Prostate gland (tissue), 2 donors: ENCODE results near the gene DNAH8. TPM values are rescaled to one million over a fixed set of nuclear protein-coding genes. Genes with fewer than 3 reads are reported as not detected.

Source experiments
- DNase-seq: peaks from one replicate; pipeline ENCODE4 v3.0.0-alpha.2; 2019; ENCODE audit warnings: low spot score
- H3K27ac ChIP-seq, 2 donors: fragments of 200-600 bp; sonication (generic); 2 replicates each; pipeline ENCODE4 v1.5.1; 2017 to 2019
- H3K27me3 ChIP-seq: fragments of 200-600 bp; sonication (generic); replicated peaks from 2 replicates; pipeline ENCODE4 v1.5.1; 2019; ENCODE audit not compliant: insufficient read depth
- H3K36me3 ChIP-seq, 2 donors: fragments of 200-600 bp; sonication (generic); 1 replicate in 1 of 2; 2 replicates in 1 of 2; pipeline versions ENCODE4 v1.5.1 to v1.8.1; 2017 to 2019
- H3K4me1 ChIP-seq: fragments of 200-600 bp; sonication (generic); replicated peaks from 2 replicates; pipeline ENCODE4 v1.5.1; 2019
- H3K4me3 ChIP-seq, 2 donors: fragments of 200-600 bp; sonication (generic); 2 replicates each; pipeline ENCODE4 v1.5.1; 2017 to 2019
- H3K9me3 ChIP-seq: fragments of 200-600 bp; sonication (generic); 2 replicates; pipeline ENCODE4 v1.5.1; 2017
- CTCF ChIP-seq, 4 experiments: fragments of 200-600 bp in 2 of 4; fragments of 450-650 bp in 2 of 4; sonication (generic) in 2 of 4; IDR thresholded peaks; 1 replicate in 3 of 4; 2 replicates in 1 of 4; pipeline ENCODE4 v1.5.1; 2016 to 2019; ENCODE audit warnings: antibody characterized with exemption in 4 of 4, mild to moderate bottlenecking in 2 of 4, moderate library complexity in 2 of 4
- POLR2A ChIP-seq: fragments of 450-650 bp; IDR thresholded peaks from one replicate; pipeline ENCODE4 v1.6.1; 2016; ENCODE audit warnings: antibody characterized with exemption, mild to moderate bottlenecking
- POLR2AphosphoS5 ChIP-seq: sonication (generic); formaldehyde crosslinking; IDR thresholded peaks from one replicate; pipeline ENCODE4 v1.6.1; 2017; ENCODE audit warnings: antibody characterized with exemption
- WGBS: methylation state at CpG from one replicate; pipeline ENCODE4 v1.1.5; 2018; 5-methylcytosine and 5-hydroxymethylcytosine counted together
- intact Hi-C: fragments of 100-400 bp; cut with DNase I; formaldehyde crosslinking; loops from one replicate; pipeline ENCODE4 v1.14.2; 2022
- total RNA-seq, 2 donors: library from RNA; depleted of rRNA; stranded (reverse); fragments of >200 nt; gene quantifications; one replicate each; pipeline ENCODE4 v1.1.0, GENCODE V29; 2016

The DNAH8 gene
- total RNA-seq, 2 donors from 2014 or later = 0.36 to 3.6 TPM

- Histone ChIP-seq H3K27me3 (no peaks in the 10 kb centered on the region), H3K4me1 (no peaks in the 10 kb centered on the region), H3K36me3 (no peaks in the 10 kb centered on the region), H3K9me3 (no peaks in the 10 kb centered on the region), H3K27ac (no peak overlapping the region), H3K4me3 (no peak overlapping the region)
- intact Hi-C loops = no loop called here
- DNase-seq = no peak
- TF ChIP-seq POLR2AphosphoS5 (no peak), CTCF (IDR thresholded peaks at IDR 0.05) (peak in 1 of 4 experiments; percentile 7), POLR2A (no peak)
- WGBS = 27% methylated on average over 2 of the region's 2 CpGs
These were observed 5.2 kb downstream of the DNAH8 start for GRCh38 chr6:38720295-38720694.

DNA sequence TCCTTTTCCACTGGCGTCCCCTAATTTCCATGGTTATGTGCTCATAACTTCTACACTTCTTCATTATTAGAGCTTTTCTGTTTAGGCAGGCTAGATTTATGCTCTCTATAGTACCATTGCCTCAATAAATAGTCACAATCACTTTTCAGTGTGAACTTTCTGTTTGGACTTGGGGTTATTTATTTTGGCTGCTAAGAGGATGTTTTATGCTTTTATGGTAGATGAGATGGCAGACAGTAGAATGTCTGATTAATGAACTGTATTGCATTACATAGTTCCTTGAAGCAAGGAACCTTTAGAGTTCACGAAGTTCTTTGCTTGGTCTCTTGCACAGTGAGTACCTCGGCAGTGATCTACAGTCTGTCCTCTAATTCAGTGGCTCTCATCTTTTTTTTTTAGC, 6.9 kb downstream of the DNAH8 start:
- Histone ChIP-seq H3K9me3 (no peaks in the 10 kb centered on the region), H3K4me1 (no peaks in the 10 kb centered on the region), H3K27ac (peak overlapping the region; percentile 0 to 11), H3K4me3 (no peak overlapping the region), H3K27me3 (no peaks in the 10 kb centered on the region), H3K36me3 (no peaks in the 10 kb centered on the region)
- 19% methylated on average over 3 of the region's 3 CpGs for WGBS
- TF ChIP-seq CTCF (IDR thresholded peaks at IDR 0.05) (no peak), POLR2AphosphoS5 (peak; percentile 65)
- intact Hi-C loops = no loop called here
- no peak for DNase-seq

DNA sequence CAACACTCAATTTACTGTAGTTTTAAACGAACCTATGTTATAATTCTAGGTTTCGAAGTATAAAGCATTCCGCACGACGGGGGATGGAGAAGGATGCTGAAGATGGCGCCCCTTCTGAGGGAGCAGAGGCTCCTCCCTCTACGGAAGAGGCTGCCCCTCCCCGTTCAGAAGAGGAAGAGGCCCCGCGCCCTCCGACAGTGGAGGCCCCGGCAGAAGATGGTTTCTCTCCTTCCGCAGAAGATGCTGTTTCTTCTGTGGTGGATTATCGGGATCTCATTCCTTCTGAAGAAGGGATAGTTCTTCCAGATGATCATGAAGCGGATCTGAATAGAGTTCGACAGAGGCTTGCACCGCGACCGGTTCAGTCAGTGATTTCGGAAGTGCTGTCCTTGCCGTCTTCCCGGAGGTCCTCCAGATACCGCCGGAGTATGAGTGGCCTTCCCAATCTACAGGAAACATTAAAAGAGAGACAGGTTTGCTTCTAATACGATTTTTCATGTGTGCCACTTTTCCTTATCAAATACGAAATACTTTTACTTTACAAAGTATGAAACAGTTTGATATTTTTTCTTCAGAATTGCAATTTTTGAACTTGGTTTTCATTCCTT, 7.7 kb downstream of the DNAH8 start:
- H3K27ac ChIP-seq = no peak overlapping the region
- no peaks in the 10 kb centered on the region for H3K9me3 ChIP-seq
- H3K36me3 ChIP-seq = no peaks in the 10 kb centered on the region
- DNase-seq = no peak
- TF ChIP-seq POLR2AphosphoS5 (no peak), CTCF (IDR thresholded peaks at IDR 0.05) (no peak), POLR2A (no peak)
- intact Hi-C loops = no loop called here
- no peaks in the 10 kb centered on the region for H3K4me1 ChIP-seq
- WGBS = 92% methylated on average over 26 of the region's 26 CpGs
- no peaks in the 10 kb centered on the region for H3K27me3 ChIP-seq
- H3K4me3 ChIP-seq = no peak overlapping the region

- TF ChIP-seq POLR2AphosphoS5 (no peak), POLR2A (no peak), CTCF (IDR thresholded peaks at IDR 0.05) (no peak)
- Histone ChIP-seq H3K4me3 (no peak overlapping the region), H3K27me3 (no peaks in the 10 kb centered on the region), H3K4me1 (no peaks in the 10 kb centered on the region), H3K36me3 (no peaks in the 10 kb centered on the region), H3K27ac (no peak overlapping the region), H3K9me3 (no peaks in the 10 kb centered on the region)
- intact Hi-C loops = no loop called here
- 96% methylated on average over 5 of the region's 5 CpGs for WGBS
- no peak for DNase-seq
These were observed 8.7 kb downstream of the DNAH8 start for GRCh38 chr6:38723783-38724182.

DNA sequence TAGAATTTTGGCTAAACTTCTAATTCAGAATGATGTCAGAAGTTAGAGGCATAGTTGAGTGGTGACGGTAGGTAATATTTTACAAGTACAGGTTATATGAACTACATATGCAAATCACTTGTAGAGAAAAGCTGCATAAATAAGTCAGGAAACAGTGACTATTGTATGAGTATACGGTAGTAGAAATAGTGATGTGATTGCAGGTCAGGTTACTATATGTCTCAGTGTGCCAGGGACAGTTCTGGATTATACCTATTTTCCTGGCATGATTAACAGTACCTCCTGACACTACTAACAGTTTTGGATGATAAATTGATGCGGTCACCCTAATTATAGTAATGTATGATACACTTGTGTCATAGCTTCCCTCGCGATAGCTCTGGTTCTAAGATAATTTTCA, 9.2 kb downstream of the DNAH8 start:
- Histone ChIP-seq H3K4me1 (no peaks in the 10 kb centered on the region), H3K36me3 (no peaks in the 10 kb centered on the region), H3K4me3 (no peak overlapping the region), H3K27ac (no peak overlapping the region), H3K27me3 (no peaks in the 10 kb centered on the region), H3K9me3 (no peaks in the 10 kb centered on the region)
- TF ChIP-seq POLR2A = no peak
- TF ChIP-seq POLR2AphosphoS5 = no peak
- TF ChIP-seq CTCF (IDR thresholded peaks at IDR 0.05) = no peak
- intact Hi-C loops = no loop called here
- no peak for DNase-seq
- 78% methylated on average over 5 of the region's 5 CpGs for WGBS
